GM12878 (cell line): ENCODE data around the gene PAK2. TPM values are rescaled to one million over a fixed set of nuclear protein-coding genes. Genes with fewer than 3 reads are reported as not detected.
A peak's percentile ranks its signal among the peaks of the same experiment; 100 is the strongest.

Experiments
- ATAC-seq: fragments of 200-7000 bp; cut with Tn5 transposase; 3 replicates; pipeline ENCODE4 v1.9.1; 2020; ENCODE audit warnings: mild to moderate bottlenecking, moderate library complexity
- BruUV-seq: library from RNA; stranded (reverse); fragments of 400-500 nt; replicated peaks from 2 replicates; lab custom pipeline; 2021; lab: Mats Ljungman, UMichigan
- CTCF ChIA-PET: fragments of 300-600 bp; sonication (Branson Sonifier 250); formaldehyde crosslinking; extraction: SDS; loops from one replicate; lab custom pipeline; 2021; ENCODE audit warnings: inconsistent platforms; lab: Yijun Ruan, JAX
- POLR2A ChIA-PET: fragments of 350-600 bp; formaldehyde crosslinking; extraction: SDS; loops from one replicate; lab custom pipeline; 2021; ENCODE audit warnings: inconsistent platforms; lab: Charles Lee
- RAD21 ChIA-PET: fragments of 300-600 bp; sonication (Branson Sonifier 250); formaldehyde crosslinking; loops from one replicate; lab custom pipeline; 2023; ENCODE audit warnings: antibody characterized with exemption; ENCODE audit not compliant: unreplicated experiment; lab: Charles Lee
- SMC1A ChIA-PET: fragments of 300-600 bp; sonication (Branson Sonifier 250); formaldehyde crosslinking; loops from one replicate; lab custom pipeline; 2023; ENCODE audit not compliant: unreplicated experiment, uncharacterized antibody; lab: Charles Lee
- DNase-seq: peaks from one replicate; pipeline ENCODE4 v3.0.0-alpha.2; 2011; ENCODE audit warnings: low read depth, low spot score
- FAIRE-seq: peaks from 3 replicates; lab custom pipeline; 2011; peaks lifted over from hg19 to GRCh38; lab: Jason Lieb, UNC
- H2AFZ ChIP-seq: 2 replicates; pipeline ENCODE4 v1.6.0; 2011; ENCODE audit warnings: low read depth, low read length, control low read depth; ENCODE audit not compliant: control insufficient read depth
- H3K27ac ChIP-seq: 2 replicates; pipeline ENCODE4 v1.5.1; 2011; ENCODE audit warnings: control low read depth; ENCODE audit not compliant: control insufficient read depth, insufficient read depth
- H3K27me3 ChIP-seq, 2 experiments: replicated peaks in 1 of 2; 2 replicates each; pipeline versions ENCODE4 v1.6.0 to v1.6.1; 2011; ENCODE audit warnings: low read length in 1 of 2; ENCODE audit not compliant: control insufficient read depth in 2 of 2, insufficient read depth in 2 of 2
- H3K36me3 ChIP-seq, 2 experiments: 2 replicates each; pipeline ENCODE4 v1.5.1; 2011; ENCODE audit warnings: low read length in 1 of 2; ENCODE audit not compliant: control insufficient read depth in 2 of 2, insufficient read depth in 2 of 2
- H3K4me1 ChIP-seq: 2 replicates; pipeline ENCODE4 v1.6.1; 2011; ENCODE audit warnings: mild to moderate bottlenecking, low read length, moderate library complexity, mixed read lengths; ENCODE audit not compliant: control insufficient read depth, insufficient read depth
- H3K4me2 ChIP-seq: 2 replicates; pipeline ENCODE4 v1.6.0; 2011; ENCODE audit warnings: control low read depth; ENCODE audit not compliant: control insufficient read depth, insufficient read depth
- H3K4me3 ChIP-seq: fragments of 200-600 bp; sonication (generic); 2 replicates; pipeline ENCODE4 v1.5.1; 2016
- H3K79me2 ChIP-seq: 2 replicates; pipeline ENCODE4 v1.6.0; 2011; ENCODE audit warnings: low read length; ENCODE audit not compliant: control insufficient read depth, insufficient read depth
- H3K9ac ChIP-seq: 2 replicates; pipeline ENCODE4 v1.8.0; 2011; ENCODE audit warnings: low read length, control low read depth, mixed read lengths; ENCODE audit not compliant: control insufficient read depth, insufficient read depth
- H3K9me3 ChIP-seq: replicated peaks from 3 replicates; pipeline ENCODE4 v1.5.1; 2011; ENCODE audit warnings: mild to moderate bottlenecking, low read length; ENCODE audit not compliant: control insufficient read depth, insufficient read depth
- H4K20me1 ChIP-seq: 2 replicates; pipeline ENCODE4 v1.6.0; 2011; ENCODE audit not compliant: control insufficient read depth, insufficient read depth
- ATF7 ChIP-seq: fragments of 450-650 bp; IDR thresholded peaks from 2 replicates; pipeline ENCODE4 v1.6.1; 2016; ENCODE audit warnings: low read depth, mild to moderate bottlenecking
- CHD1 ChIP-seq: IDR thresholded peaks from 2 replicates; pipeline ENCODE4 v1.6.1; 2012; ENCODE audit warnings: low read depth, low read length, improper control_type of control experiment
- E2F8 ChIP-seq: fragments of 450-650 bp; IDR thresholded peaks from 2 replicates; pipeline ENCODE4 v1.6.1; 2018; ENCODE audit warnings: mild to moderate bottlenecking, low read depth, moderate library complexity; ENCODE audit not compliant: partially characterized antibody
- HCFC1 ChIP-seq: fragments of 150-350 bp; IDR thresholded peaks from 2 replicates; pipeline ENCODE4 v1.6.1; 2014; ENCODE audit warnings: low read length
- MTA3 ChIP-seq: IDR thresholded peaks from 2 replicates; pipeline ENCODE4 v1.6.1; 2012; ENCODE audit warnings: low read length, inconsistent platforms, borderline replicate concordance
- NR2C1 ChIP-seq: fragments of 450-650 bp; IDR thresholded peaks from 2 replicates; pipeline ENCODE4 v1.6.1; 2017; ENCODE audit warnings: antibody characterized with exemption, mild to moderate bottlenecking, moderate library complexity
- POLR2AphosphoS2 ChIP-seq: IDR thresholded peaks from 2 replicates; pipeline ENCODE4 v1.6.1; 2011; ENCODE audit warnings: low read depth, mild to moderate bottlenecking, low read length, improper control_type of control experiment, moderate library complexity
- SKIL ChIP-seq: fragments of 450-650 bp; IDR thresholded peaks from 2 replicates; pipeline ENCODE4 v1.6.1; 2017; ENCODE audit warnings: mild to moderate bottlenecking, low read depth, inconsistent platforms; ENCODE audit not compliant: poor library complexity, severe bottlenecking
- SREBF2 ChIP-seq: IDR thresholded peaks from 2 replicates; pipeline ENCODE4 v1.6.1; 2012; ENCODE audit warnings: mild to moderate bottlenecking, low read length
- ZNF592 ChIP-seq: fragments of 450-650 bp; IDR thresholded peaks from 2 replicates; pipeline ENCODE4 v1.6.1; 2017; ENCODE audit warnings: mild to moderate bottlenecking, moderate library complexity
- WGBS: methylation state at CpG from one replicate; pipeline ENCODE4 v1.1.6; 2016; ENCODE audit warnings: low lambda C conversion rate; ENCODE audit not compliant: insufficient replicate concordance, insufficient coverage; ENCODE audit errors: missing lambda C conversion rate; 5-methylcytosine and 5-hydroxymethylcytosine counted together
- in situ Hi-C: fragments of 300-500 bp; cut with MboI; formaldehyde crosslinking; loops from 9 replicates; pipeline ENCODE4 v1.14.3; 2018; ENCODE audit warnings: mixed read lengths
- intact Hi-C: fragments of 100-400 bp; cut with micrococcal nuclease; formaldehyde crosslinking; loops from one replicate; pipeline ENCODE4 v1.14.2; 2022; ENCODE audit not compliant: unreplicated experiment
- polyA plus RNA-seq, 11 experiments: library from polyadenylated mRNA; depleted of rRNA in 4 of 11; unstranded in 6 of 11; stranded (reverse) in 5 of 11; fragments of >200 nt; fragmentation: Nextera tagmentation in 4 of 11; fragmentation: Illumina TruSeq in 1 of 11; extraction: Ambion mirVana in 4 of 11; extraction: Trizol in 1 of 11; gene quantifications; 1 replicate in 1 of 11; 2 replicates in 10 of 11; pipeline versions ENCODE4 v1.2.1 to v1.2.3, GENCODE V29; 2011 to 2016; ENCODE audit warnings: inconsistent platforms in 2 of 11, missing spikeins in 2 of 11, low read depth in 1 of 11
- total RNA-seq, 4 experiments: library from RNA; depleted of rRNA in 3 of 4; stranded (reverse); fragments of >200 nt in 3 of 4; fragmentation: Illumina TruSeq in 1 of 4; extraction: Trizol in 1 of 4; gene quantifications; 2 replicates each; pipeline versions ENCODE4 v1.2.1 to v1.2.3, GENCODE V29; 2013 to 2021
- TF ChIP-seq, protein P1 (sequence below), 3 experiments: IDR thresholded peaks in 2 of 3; conservative IDR thresholded peaks in 1 of 3; 2 replicates each; pipeline ENCODE4 v1.5.1; 2011; ENCODE audit warnings: low read depth in 3 of 3, low read length in 3 of 3, mild to moderate bottlenecking in 3 of 3, control low read depth in 2 of 3, moderate library complexity in 2 of 3, inconsistent platforms in 1 of 3, mixed read lengths in 1 of 3; ENCODE audit not compliant: control insufficient read depth in 2 of 3, insufficient read depth in 1 of 3; ENCODE audit errors: extremely low read depth in 1 of 3

The PAK2 gene
- total and polyA plus RNA-seq, 10 of the 15 experiments (the other 5 are each of a cell fraction or from before 2014, with no cell fraction given): 9.0 to 59.1 (median 27.0) TPM

GRCh38 chr3:196757876-196758739, 18.5 kb downstream of the PAK2 start:
- Histone ChIP-seq H3K9ac (no peak overlapping the region), H3K27me3 (no peaks in the 10 kb centered on the region), H2AFZ (no peak overlapping the region), H3K4me1 (no peaks in the 10 kb centered on the region), H3K4me3 (no peak overlapping the region), H4K20me1 (no peaks in the 10 kb centered on the region), H3K4me2 (no peak overlapping the region), H3K27ac (no peak overlapping the region), H3K36me3 (peaks cover 5 to 24% of the 10 kb centered on the region in 2 experiments), H3K9me3 (peaks cover 30% of the 10 kb centered on the region), H3K79me2 (peaks cover 63% of the 10 kb centered on the region)
- FAIRE-seq: no peak
- ChIA-PET RAD21 (no interaction called here), POLR2A (interaction anchor here (1.6 kb wide), 1 partner anchor 17 kb away, joined by 4 read pairs; no protein-coding TSS in a partner anchor), CTCF (interaction anchor here (1.0 kb wide), 1 partner anchor 13 kb away, joined by 3 read pairs; no protein-coding TSS in a partner anchor), SMC1A (interaction anchor here (0.6 to 1.3 kb wide), 3 partner anchors 11 to 123 kb away, joined by 3 read pairs; no protein-coding TSS in a partner anchor)
- no TSS peak for BruUV-seq
- peak; percentile 63 for ATAC-seq
- intact Hi-C loops (no loop called here), in situ Hi-C loops (no loop called here)
- no peak for DNase-seq
- 47% methylated on average over 9 of the region's 9 CpGs for WGBS
- no peak for TF ChIP-seq ZNF592
- no peak for TF ChIP-seq NR2C1
- no peak for TF ChIP-seq SREBF2
- TF ChIP-seq MTA3: no peak
- TF ChIP-seq SKIL: no peak
- TF ChIP-seq ATF7: no peak
- no peak for TF ChIP-seq E2F8
- no peak for TF ChIP-seq POLR2AphosphoS2
- TF ChIP-seq CHD1: no peak
- no peak for TF ChIP-seq HCFC1
- TF ChIP-seq, protein P1, sequence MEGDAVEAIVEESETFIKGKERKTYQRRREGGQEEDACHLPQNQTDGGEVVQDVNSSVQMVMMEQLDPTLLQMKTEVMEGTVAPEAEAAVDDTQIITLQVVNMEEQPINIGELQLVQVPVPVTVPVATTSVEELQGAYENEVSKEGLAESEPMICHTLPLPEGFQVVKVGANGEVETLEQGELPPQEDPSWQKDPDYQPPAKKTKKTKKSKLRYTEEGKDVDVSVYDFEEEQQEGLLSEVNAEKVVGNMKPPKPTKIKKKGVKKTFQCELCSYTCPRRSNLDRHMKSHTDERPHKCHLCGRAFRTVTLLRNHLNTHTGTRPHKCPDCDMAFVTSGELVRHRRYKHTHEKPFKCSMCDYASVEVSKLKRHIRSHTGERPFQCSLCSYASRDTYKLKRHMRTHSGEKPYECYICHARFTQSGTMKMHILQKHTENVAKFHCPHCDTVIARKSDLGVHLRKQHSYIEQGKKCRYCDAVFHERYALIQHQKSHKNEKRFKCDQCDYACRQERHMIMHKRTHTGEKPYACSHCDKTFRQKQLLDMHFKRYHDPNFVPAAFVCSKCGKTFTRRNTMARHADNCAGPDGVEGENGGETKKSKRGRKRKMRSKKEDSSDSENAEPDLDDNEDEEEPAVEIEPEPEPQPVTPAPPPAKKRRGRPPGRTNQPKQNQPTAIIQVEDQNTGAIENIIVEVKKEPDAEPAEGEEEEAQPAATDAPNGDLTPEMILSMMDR (IDR thresholded peaks at IDR 0.05 in 2 of 3, conservative IDR thresholded peaks at IDR 0.05 in 1 of 3; ENCODE audit: control insufficient read depth in 2 of 3, extremely low read depth in 1 of 3, insufficient read depth in 1 of 3, low read depth in 3 of 3, low read length in 3 of 3): no peak
